A673 (cell line): ENCODE measurements around the gene SPAM1.

Experiments
- CTCF ChIP-seq: fragments of 300-800, 200-600 bp; sonication (generic); conservative IDR thresholded peaks from 2 replicates; pipeline ENCODE4 v1.5.1; 2017; ENCODE audit warnings: low read depth, mild to moderate bottlenecking, antibody characterized with exemption, low read length, moderate library complexity, mixed read lengths
- EZH2 ChIP-seq: fragments of 200-600 bp; sonication (generic); IDR thresholded peaks from 2 replicates; pipeline ENCODE4 v1.6.1; 2017; ENCODE audit warnings: borderline replicate concordance, low read depth, mild to moderate bottlenecking, mixed read lengths, antibody characterized with exemption, low read length; ENCODE audit not compliant: poor library complexity, severe bottlenecking

DNA sequence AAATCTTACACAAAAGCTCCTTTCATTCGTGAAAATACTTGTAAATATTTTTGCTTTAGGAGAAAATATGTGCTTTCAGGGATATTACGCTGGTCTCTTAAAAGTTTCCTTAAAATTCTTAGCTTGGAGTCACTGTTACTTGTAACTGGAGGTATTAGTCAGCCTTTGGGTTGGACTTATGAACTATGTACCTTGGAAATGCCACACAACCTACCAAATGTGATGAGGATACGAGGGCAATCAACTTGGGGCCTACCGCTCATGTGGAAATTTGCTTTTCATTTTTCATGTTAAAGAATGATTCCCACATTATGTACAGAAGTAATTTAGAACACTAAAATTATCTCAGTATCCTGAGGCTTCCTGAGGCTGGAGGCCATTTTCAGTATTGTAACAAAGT is 23.1 kb downstream of the SPAM1 start:
- TF ChIP-seq CTCF, result no peak
- no peak for TF ChIP-seq EZH2
